ENCODE results near the gene BBS1.
"Not testable (repeated sequence)": the region's sequence is repeated elsewhere in the genome, so short reads cannot be mapped to it uniquely, and the experiment has no call there.

BBS1 gene

DNA sequence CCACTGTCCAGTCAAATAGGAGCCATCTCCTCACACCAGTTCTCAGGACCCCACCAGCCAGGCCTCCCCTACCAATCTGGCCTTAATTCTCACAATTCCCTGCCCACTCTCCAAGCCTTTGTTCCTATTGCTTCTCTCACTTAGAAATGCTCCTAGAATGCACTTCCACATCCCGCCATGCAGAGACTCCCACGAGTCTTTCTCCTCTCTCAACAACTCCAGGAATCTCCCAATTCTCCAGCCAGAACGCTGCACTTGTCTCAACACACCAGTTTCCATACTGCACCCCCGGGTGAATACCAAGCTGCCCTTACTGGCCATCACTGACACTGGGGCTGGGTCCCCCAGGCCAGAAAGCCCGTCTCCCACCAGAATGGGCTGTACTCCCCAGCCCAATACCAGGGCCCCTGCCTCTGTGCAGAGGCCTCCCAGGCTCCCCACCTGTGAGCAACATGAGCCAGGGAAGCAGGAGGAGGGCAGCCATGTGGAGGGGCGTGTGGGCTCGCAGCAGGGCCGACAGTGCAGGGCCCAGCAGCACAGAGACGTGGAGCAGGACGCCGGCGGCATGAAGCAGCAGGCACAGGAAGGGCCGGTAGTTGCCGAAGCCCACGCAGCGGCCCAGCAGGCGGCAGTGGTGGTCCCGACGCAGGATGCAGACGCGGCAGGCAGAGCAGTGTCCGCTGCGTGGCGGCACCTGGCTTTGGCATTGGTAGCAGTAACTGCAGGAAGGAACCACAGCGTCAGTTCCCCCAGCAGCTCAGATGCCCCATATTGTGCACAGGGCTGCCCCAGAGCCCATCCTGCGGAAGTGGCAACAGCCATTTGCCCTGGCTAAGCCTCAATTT is 33.0 kb downstream of the BBS1 start:
- peak; percentile 43 to 65 for DNase-seq (ENCODE audit: low read depth in 2 of 2)
- no peak overlapping the region for H3K4me3 ChIP-seq (replicated peaks in 1 of 2; ENCODE audit: low read depth in 2 of 2, low read length in 2 of 2)
- TF ChIP-seq, protein P1, sequence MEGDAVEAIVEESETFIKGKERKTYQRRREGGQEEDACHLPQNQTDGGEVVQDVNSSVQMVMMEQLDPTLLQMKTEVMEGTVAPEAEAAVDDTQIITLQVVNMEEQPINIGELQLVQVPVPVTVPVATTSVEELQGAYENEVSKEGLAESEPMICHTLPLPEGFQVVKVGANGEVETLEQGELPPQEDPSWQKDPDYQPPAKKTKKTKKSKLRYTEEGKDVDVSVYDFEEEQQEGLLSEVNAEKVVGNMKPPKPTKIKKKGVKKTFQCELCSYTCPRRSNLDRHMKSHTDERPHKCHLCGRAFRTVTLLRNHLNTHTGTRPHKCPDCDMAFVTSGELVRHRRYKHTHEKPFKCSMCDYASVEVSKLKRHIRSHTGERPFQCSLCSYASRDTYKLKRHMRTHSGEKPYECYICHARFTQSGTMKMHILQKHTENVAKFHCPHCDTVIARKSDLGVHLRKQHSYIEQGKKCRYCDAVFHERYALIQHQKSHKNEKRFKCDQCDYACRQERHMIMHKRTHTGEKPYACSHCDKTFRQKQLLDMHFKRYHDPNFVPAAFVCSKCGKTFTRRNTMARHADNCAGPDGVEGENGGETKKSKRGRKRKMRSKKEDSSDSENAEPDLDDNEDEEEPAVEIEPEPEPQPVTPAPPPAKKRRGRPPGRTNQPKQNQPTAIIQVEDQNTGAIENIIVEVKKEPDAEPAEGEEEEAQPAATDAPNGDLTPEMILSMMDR (IDR thresholded peaks at IDR 0.05; ENCODE audit: low read depth, low read length) = peak; percentile 54

DNA sequence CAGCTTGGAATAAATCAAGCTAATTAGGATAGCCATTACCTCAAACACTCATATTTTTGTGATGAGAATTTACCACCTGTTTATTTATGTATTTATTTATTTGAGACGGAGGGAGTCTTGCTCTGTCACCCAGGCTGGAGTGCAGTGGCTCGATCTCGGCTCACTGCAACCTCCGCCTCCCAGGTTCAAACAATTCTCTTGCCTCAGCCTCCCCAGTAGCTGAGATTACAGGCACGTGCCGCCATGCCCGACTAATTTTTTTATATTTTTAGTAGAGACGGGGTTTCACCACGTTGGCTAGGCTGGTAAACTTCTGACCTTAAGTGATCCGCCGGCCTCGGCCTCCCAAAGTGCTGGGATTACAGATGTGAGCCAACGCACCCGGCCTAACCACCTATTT is 34.5 kb downstream of the BBS1 start:
- peak overlapping the region; percentile 65 to 76 for H3K4me3 ChIP-seq (replicated peaks in 1 of 2; ENCODE audit: low read depth in 2 of 2, low read length in 2 of 2)
- not testable (repeated sequence) for DNase-seq (ENCODE audit: low read depth in 2 of 2)

DNA sequence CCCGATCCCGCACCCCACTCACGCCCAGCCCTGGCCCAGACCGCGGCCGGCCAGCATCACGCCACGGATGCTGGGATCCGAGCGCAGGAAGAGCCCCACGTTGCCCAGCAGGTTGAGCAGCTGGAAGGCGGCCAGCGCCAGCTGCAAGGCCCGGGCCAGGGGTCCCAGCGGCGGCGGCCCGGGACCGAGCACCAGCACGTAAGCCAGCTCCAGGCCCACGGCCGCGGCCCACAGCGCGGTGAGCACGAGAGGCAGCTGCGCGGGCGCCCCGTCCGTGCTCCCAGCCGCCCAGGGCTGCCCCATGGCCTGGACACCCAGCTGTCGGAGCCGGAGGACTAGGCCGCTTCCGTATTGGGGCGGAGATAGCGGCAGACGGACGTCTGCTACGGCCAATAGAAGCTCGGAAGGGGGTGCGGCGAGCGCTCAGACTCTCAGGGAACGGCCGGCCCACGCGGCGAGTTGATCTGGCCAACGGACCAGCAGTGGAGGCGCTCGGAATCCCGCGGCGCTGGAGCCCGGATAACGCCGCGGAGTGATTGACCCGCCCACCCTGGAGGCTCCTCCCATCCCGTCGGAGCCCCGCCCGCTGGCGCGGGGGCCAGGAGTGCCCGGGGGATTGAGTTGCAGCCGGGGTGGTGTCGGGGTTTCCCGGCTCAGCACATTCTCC is 35.4 kb downstream of the BBS1 start, which contains the start of gene ZDHHC24:
Gene ZDHHC24 (minus strand): TSS at position 348 of the 667 bp plus-strand sequence. CDS start 45 bp downstream, at position 303.
- TF ChIP-seq, protein P1 (IDR thresholded peaks at IDR 0.05; ENCODE audit: low read depth, low read length) = no peak
- peak within 1 kb of the TSS; percentile 65 to 76 for H3K4me3 ChIP-seq (replicated peaks in 1 of 2; ENCODE audit: low read depth in 2 of 2, low read length in 2 of 2)
- peak; percentile 98 to 99 for DNase-seq (ENCODE audit: low read depth in 2 of 2)

DNA sequence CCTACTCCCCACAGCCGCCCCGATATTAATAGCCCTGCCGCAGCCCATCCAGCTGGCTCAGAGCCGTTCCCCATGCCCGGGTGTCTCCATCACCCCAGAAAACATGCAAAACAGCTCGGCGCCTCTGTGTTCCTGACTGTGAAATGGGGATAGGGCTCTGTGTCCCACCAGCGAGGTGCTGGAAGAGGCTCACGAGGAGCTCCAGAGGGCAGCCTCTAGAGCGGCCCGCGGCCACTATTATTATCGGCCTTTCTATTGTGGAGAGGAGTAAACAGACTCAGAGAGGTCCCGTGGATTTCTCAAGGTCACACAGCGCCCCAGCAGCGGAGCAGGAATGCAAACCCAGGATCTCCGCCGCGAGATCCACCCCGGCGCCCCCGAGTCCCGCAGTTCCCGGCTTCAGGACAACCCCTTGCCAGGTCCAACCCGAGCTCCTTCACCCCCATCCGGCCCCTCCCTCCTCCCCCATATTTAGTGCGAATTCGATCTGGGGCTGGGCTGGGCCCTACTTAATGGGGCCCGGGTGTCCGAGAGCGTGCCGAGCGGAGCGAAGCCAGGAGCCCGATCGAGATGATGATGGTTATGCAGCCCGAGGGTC is 36.0 kb downstream of the BBS1 start, which contains the start of gene ACTN3:
Gene ACTN3 (plus strand): TSS at position 536 of the 598 bp plus-strand sequence. CDS start 35 bp downstream, at position 571.
- TF ChIP-seq, protein P1 (IDR thresholded peaks at IDR 0.05; ENCODE audit: low read depth, low read length) = no peak
- peak in 1 of 2 donors; percentile 46 for DNase-seq (ENCODE audit: low read depth in 2 of 2)
- peak within 1 kb of the TSS; percentile 65 to 76 for H3K4me3 ChIP-seq (replicated peaks in 1 of 2; ENCODE audit: low read depth in 2 of 2, low read length in 2 of 2)

DNA sequence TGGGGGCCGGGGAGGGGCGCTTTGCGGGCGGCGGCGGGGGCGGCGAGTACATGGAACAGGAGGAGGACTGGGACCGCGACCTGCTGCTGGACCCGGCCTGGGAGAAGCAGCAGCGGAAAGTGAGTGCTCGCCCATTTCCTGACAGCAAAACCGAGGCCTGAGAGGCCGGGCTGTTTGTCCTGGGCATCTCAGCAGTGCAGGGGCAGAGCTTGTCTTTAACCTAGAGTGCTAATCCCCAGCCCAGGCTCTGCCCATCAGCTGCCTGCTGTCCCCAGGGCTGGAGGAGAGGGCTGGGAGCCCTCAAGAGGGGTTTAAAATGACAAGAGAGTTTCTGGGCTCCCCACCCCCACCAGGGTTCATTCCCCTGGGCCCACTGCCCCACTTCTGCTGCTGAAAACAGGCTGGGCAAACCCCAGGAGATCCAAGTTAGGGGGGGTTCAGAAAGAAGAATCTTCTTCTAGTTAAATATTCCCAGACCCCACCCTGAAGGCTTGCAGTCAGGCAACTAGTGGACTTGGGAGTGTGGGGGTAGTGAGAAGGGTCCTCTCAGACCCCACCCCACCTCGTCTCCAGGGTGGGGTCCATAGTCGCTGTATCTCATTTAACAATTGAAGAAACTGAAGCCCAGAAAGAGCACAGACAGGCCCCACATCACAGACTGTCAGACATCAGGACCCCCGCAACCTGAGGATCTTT is 36.7 kb downstream of the BBS1 start:
- no peak overlapping the region for H3K4me3 ChIP-seq (replicated peaks in 1 of 2; ENCODE audit: low read depth in 2 of 2, low read length in 2 of 2)
- TF ChIP-seq, protein P1 (IDR thresholded peaks at IDR 0.05; ENCODE audit: low read depth, low read length) = no peak
- DNase-seq (ENCODE audit: low read depth in 2 of 2) = no peak

DNA sequence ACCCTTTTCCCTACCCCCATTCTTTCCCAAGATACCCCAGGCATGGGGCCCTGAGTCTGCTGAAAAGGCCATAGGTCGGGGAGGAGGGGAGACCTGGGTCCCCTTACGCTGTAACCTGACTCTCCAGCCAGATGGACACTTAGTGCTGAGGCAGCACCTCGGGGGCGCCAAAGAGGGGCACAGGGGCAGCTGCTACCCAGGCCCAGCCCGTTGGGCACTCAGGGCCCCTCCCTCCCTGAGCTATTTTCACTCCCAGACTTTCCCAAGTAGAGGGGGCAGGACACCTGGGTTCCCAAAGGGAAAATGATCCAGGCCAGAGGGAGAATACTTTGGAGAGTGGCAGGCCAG is 37.2 kb downstream of the BBS1 start:
- DNase-seq (ENCODE audit: low read depth in 2 of 2) = no peak
- no peak overlapping the region for H3K4me3 ChIP-seq (replicated peaks in 1 of 2; ENCODE audit: low read depth in 2 of 2, low read length in 2 of 2)
- TF ChIP-seq, protein P1 (IDR thresholded peaks at IDR 0.05; ENCODE audit: low read depth, low read length) = no peak

All from cardiac fibroblast (primary cell).